Right kidney (tissue), 1 donor: Measurements from ENCODE around the gene VWA5B2.
A peak's percentile ranks its signal among the peaks of the same experiment; 100 is the strongest.
"Not testable (repeated sequence)": the region's sequence is repeated elsewhere in the genome, so short reads cannot be mapped to it uniquely, and the experiment has no call there.

Source experiments
- DNase-seq: peaks from one replicate; pipeline ENCODE4 v3.0.0-alpha.2; 2016

The VWA5B2 gene

GRCh38 chr3:184241447-184242296 is 12.3 kb downstream of the VWA5B2 start:
- peak; percentile 48 for DNase-seq

DNA sequence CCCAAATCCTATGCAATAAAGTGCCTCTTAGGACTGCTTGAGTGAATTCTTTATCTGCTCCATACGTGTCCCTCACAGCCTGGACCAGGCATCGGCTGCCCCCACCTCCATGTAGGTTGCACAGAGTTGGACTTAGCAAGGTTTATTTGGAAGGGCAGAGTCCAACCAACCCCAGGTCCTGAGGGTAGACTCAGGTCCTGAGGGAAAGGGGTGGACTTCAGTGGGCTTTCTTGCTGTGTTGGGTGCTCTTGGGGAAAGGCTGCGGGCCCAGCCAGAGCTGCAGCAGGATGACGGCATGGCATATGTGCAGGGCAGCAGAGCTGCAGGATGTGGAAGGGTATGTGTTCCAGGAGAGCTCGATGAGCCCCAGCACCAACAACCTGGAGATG is 12.9 kb downstream of the VWA5B2 start:
- DNase-seq: no peak

GRCh38 chr3:184248454-184249411 is 19.3 kb downstream of the VWA5B2 start, which contains the start of gene ALG3:
Gene ALG3 (minus strand): TSS chr3:184248962. CDS start chr3:184248940, 22 bp downstream.
- peak; percentile 86 for DNase-seq

- DNase-seq: peak; percentile 80
Observed at GRCh38 chr3:184249412-184250166, 20.2 kb downstream of the VWA5B2 start, which contains the start of gene EEF1AKMT4. Gene EEF1AKMT4 (plus strand): TSS chr3:184249672. CDS start chr3:184249695, 23 bp downstream.

DNA sequence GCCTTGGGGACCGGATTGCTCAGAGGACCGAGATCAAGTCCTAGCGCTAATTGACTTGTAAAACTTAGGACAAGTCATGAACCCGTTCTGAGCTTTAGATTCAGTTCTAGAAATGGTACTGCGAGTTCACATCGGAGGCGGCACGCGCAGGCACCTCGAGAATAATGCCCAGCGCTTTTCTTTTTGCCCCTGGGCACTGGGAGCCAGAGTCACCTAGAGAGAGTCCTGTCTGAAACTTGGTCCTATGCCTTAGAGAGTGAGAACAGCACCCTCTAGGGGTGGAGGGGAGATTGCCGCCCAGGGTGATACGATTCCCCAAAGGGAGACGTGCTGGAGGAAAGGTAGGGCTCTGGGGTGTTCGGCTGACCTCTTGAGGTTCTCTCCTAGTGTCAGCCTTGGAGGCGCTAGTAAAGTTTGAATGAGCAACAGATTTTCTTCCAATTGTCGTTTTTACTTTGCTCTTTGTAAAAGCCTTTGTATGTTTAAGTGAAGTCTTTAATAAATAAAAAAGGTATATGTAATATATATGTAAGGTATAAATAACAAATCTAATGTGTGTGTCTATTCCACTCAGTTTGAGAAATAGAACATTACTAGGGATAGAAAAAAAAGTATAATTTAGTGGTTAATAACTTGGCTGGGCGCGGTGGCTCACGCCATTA is 20.9 kb downstream of the VWA5B2 start:
- peak; percentile 61 for DNase-seq

DNA sequence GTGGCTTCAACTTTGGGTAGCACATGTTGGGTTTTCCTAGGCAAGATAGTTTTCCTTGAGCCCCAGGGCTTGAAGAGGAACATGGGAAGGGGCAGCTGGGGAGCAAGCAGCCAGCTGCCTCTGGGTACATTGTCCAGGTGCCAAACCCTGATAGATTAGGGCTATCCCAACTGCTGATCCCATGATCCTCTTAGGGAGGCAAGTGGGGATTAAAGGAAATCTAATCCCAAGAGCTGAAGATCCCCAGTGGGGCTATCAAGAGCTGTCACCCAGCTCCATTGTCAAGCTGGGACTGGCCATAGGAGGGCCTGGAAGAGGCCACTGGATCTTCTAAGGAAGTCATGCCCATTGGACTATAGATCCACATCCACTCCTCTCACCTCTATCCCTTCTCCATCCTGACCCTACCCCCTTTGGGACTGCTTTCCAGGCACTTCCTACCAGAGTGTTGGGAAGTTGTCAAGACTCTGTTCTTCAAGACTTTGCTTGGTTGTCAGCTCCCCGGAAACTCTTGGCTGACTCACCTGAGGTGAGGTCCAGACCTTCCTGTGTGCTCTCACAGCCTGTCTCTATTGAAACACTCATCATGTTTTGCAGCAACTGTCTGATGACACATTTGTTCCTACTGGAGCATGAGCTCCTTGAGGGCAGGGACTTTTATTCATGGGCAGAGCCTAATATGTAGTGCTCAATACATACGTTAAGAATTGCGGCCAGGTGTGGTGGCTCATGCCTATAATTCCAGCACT is 26.1 kb downstream of the VWA5B2 start:
- no peak for DNase-seq

- no peak for DNase-seq
Observed at GRCh38 chr3:184257083-184257915, 27.9 kb downstream of the VWA5B2 start.

GRCh38 chr3:184258926-184259325 is 29.5 kb downstream of the VWA5B2 start:
- DNase-seq: no peak

GRCh38 chr3:184259396-184259877 is 30.1 kb downstream of the VWA5B2 start:
- no peak for DNase-seq

GRCh38 chr3:184259878-184260723 is 30.7 kb downstream of the VWA5B2 start:
- DNase-seq: peak; percentile 50

GRCh38 chr3:184260724-184261269 is 31.4 kb downstream of the VWA5B2 start:
- peak; percentile 60 for DNase-seq

DNA sequence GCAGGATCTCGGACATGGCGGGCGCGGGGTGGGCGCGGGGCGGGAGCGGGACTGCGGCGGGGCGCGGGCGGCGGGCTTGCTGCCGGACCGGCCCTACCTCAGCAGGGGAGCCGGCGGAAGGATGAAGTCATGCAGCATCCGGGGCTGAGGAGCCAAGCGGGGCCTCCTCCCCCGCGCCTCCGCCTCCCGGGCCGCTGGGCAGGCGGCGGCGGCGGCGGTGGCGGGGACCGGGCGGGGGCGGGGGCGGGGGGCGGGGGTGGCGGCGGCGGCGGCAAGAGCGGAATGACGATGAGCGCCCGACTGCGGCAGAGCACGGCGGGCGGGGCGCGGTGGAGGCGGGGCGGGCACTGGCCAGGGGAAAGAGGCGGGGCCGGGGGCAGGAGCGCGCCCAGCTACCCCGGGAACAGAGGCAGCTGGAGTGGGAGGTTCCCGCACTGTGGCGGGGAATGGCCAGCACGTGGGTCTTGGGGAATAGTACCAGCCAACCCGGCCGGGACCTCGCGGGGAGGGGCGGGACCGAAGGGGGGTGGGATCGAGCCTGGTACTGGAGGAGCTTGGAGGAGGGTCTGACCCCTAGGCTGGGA is 32.0 kb downstream of the VWA5B2 start, which contains the start of gene CAMK2N2:
CAMK2N2 (minus strand) TSS at position 284 of the 584 bp plus-strand sequence; CDS start at position 16, 268 bp downstream.
- DNase-seq: no peak

- peak; percentile 40 for DNase-seq
Observed at GRCh38 chr3:184261854-184262763, 32.7 kb downstream of the VWA5B2 start.

DNA sequence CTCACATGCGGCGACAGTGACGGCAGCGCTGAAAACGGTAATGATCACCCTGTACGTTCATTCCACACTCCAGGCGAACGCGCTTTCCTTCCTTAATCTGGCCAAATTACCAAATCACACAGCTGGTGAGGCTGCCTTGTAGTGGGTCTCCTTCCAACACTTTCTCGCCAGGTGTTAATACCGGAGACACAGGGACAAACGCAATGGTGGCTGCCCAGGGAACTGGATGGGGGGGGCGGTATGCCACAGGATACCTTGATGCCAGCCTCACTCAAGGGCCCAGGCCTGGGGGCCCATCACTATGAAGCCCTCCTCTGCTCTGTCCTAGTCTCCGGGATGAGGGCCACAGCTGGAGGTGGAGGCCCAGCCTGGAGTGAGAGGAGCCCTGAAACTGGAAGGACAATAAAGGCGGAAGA is 33.4 kb downstream of the VWA5B2 start:
- DNase-seq: peak; percentile 21

- DNase-seq: not testable (repeated sequence)
Observed at GRCh38 chr3:184267249-184267648, 37.9 kb downstream of the VWA5B2 start.

GRCh38 chr3:184272269-184272668 is 42.9 kb downstream of the VWA5B2 start:
- DNase-seq: no peak

GRCh38 chr3:184275381-184275701 is 46.0 kb downstream of the VWA5B2 start:
- DNase-seq: no peak
